ENCODE measurements around the gene SNN.

The SNN gene

DNA sequence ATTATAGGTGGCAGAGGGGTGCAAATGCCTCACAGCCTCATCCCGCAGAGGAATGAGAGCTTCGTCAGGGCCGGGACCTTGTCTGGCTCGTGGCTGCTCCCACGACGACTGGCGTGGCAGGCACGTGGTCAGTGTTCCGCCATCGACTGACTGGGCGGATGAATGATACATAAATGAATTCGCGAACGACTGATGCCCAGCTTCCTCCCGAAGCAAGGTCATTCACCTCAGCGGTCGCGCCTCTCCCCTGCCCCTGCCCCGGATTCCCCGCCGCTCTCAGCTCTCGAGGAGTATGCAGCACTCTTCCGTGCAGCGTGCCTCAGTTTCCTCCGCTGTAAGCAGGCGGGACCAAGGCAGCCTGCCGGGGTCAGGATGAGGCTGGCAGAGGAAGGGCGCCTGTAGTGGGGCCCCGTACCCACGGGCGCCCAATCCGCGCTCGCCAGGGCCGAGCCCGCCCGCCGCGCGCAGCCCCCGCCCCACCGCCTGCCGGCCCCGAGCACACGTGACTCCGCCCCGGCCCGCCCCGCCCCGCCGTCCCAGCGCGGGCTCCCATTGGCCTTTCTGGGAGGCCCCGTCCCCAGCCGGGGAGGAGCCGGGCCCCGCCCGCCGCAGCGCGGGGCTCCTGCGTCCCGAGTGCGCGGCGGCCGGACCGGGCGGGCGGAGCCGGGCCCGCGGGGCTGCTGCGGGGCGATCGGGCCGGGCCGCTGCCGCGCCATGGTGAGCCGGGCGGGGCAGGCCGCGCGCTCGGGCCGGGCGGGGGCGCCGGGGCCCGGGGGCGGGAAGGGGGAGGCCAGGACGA is at the start of gene SNN:
Gene SNN (plus strand): TSS at position 632 of the 799 bp plus-strand sequence. CDS start 7,605 bp downstream, outside the sequence.
- DNase-seq, result peak in 49 of 51 donors; percentile 19 to 93 (median 73)

GRCh38 chr16:11619327-11619851 is 48.9 kb upstream of the SNN start:
- DNase-seq, result peak in 1 of 51 donors; percentile 5

GRCh38 chr16:11620243-11621003 is 47.8 kb upstream of the SNN start:
- no peak for DNase-seq

DNA sequence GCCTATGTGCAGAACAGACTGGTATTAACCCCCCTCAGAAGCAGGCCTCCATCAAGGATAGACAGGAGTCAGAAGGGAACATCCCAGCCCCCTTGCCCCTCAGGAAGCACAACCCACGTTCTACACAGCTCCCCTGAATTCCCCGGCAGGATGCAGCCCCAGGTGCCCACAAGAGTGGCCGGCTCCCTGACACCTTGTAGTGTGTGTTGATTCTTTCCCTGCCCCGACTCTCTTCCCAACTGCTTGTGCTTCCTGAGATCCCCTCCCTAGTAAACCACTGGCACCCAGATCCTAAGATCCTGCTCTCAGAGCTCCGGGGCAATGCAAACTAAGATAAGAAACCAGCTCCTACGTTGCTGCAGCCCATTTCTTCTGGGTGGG is 46.7 kb upstream of the SNN start:
- no peak for DNase-seq

DNA sequence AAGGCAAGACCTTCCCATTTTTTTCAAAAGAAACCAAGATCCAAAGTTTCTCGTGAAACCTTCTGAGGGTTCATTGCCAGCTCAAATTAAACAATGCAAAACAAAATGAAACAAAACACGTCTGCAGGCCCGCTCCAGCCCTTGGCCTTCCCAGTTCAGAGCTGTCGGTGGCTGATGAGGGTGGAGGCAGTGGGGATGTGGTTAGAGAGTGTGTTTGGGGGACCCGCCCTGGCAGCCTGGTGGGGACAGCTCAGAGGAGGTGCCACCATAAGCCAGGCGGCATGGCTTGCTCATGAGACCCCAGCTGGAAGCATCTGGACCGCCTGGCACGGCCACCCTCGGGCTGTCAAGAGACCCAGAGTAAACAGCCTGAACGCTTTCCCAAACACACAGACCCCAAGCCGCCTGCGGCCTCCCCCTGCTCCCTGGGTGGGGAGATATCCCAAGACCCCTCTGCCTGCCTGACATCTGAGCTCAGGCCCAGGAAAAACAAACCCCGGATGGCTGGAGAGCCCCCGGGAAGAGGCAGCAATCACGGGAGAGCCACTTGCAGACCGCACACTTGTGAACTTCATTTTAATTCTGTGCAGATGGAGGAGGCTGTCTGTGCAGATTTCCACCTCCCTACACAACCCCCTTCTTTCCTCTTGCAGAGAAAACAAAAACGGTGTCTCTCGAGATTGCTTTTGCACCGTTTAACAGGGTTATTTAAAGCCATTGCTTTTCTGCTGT is 46.2 kb upstream of the SNN start:
- no peak for DNase-seq

- no peak for DNase-seq
Observed at GRCh38 chr16:11624205-11624604, 44.0 kb upstream of the SNN start.

GRCh38 chr16:11624636-11625607 is 43.3 kb upstream of the SNN start:
- no peak for DNase-seq

DNA sequence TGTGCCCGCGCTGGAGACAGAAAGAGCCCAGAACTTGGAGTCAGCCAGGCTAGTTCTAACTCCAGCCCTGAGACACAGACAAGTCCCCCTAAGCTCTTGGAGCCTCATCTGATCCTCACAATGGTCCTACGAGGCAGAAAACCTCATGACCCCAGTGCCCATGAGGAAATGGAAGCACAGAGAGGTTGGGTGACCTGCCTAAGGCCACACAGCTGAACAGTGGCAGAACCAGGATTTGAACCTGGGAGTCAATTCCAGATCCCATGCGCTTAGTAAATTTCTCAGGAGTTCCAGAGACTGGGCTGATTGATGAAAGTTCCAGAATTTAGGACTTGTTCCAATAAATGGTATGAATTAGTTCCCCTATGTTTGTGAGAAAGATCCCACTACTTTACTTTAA is 42.5 kb upstream of the SNN start:
- DNase-seq, result no peak

DNA sequence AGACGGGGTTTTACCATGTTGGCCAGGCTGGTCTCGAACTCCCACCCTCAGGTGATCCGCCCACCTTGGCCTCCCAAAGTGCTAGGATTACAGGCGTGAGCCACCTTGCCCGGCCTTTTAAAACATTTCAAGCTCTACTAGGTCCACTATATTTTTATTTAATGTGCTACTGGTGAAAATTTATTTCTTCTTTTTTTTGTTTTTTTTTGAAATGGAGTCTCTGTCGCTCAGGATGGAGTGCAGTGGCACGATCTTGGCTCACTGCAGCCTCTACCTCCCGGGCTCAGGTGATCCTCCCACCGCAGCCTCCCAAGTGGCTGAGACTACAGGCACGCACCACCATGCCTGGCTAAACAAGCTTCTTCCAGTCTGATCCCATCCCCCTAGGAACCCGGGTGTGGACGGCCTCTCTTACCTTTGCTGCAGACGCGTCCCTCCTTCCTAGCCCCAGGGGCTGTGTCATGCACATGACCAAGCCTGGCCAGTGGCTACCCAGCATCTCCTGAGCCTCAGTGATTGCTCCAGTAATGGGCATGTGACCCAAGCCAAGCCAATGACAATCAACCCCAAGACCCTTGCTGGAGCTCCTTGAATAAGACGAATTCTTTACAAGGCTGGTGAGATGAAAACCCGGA is 41.5 kb upstream of the SNN start:
- no peak for DNase-seq

- DNase-seq, result no peak
Observed at GRCh38 chr16:11627292-11627663, 41.0 kb upstream of the SNN start.

GRCh38 chr16:11627822-11628457 is 40.3 kb upstream of the SNN start:
- DNase-seq, result no peak

DNA sequence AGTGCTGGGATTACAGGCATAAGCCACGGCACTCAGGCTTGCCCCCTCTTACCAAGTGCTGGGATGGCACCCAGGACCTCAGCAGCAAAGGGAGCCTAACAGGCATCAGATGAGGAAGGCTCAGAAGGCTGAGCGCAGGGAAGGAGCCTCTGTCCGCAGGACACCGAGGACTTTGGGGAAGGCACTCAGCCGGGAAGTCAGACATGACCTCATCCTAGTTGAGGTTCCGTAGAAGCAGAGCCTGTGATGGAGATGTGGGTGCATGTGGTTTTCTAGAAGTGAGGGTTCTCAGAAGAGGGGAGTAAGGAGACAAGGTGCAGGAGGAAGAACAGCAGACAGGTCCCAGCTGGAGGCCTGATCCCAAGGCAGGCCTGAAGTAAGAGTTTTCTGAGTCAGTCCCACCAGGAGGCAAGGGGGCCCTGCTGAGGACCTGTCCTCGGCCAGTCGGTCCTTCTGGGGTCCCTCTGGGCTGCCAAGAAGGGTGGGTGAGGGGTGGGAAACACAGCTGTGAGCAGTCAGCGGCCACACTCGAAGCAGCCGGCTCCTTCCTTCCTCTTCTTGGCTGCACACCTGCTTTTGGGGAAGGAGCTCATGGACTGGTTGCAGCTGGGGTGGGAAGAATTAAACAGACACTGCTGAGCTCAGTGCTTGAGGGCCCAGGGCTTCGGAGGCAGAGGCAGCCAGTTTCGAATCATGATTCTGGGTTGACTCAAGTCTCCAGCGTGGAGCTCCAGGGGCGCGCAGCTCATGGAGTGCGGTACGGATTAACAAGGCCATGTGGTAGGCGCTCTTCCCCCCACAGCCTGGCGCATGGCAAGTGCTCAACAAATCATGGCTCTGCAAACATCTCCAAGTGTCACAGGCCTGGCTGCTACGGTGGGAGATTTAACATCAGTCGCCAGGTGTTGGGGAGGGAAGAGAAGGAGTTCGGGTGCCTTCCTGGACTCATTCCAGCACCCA is 38.9 kb upstream of the SNN start:
- peak in 7 of 51 donors; percentile 7 to 31 (median 13) for DNase-seq

GRCh38 chr16:11630046-11630767 is 38.0 kb upstream of the SNN start:
- DNase-seq, result no peak

GRCh38 chr16:11630768-11631056 is 37.5 kb upstream of the SNN start:
- DNase-seq, result no peak

- DNase-seq, result no peak
Observed at GRCh38 chr16:11631214-11631613, 37.0 kb upstream of the SNN start.

DNA sequence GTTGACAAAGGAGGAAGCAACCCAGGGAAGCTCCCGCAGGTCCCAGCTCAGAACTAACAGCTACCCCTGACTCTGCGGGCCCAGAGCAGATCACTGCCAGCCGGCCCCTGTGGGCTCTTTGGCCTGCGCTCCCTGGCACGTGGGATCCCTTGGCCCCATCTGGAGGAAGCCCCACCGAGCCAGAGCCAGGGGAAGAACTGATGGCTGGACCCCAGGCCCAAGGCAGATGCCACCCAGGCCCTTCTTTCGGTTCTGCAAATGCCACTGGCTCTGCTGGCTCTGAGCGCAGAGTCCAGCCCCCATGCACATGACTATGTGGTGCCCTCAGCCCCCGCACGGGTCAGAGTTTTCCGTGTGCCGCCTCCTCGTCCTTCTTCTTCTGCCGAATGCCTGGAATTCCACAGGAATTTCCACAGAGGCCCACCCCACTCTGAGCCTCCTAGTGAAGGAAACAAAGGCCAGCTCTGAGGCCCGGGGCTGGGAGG is 35.8 kb upstream of the SNN start:
- peak in 21 of 51 donors; percentile 9 to 47 (median 31) for DNase-seq

- no peak for DNase-seq
Observed at GRCh38 chr16:11633113-11633512, 35.1 kb upstream of the SNN start.

DNA sequence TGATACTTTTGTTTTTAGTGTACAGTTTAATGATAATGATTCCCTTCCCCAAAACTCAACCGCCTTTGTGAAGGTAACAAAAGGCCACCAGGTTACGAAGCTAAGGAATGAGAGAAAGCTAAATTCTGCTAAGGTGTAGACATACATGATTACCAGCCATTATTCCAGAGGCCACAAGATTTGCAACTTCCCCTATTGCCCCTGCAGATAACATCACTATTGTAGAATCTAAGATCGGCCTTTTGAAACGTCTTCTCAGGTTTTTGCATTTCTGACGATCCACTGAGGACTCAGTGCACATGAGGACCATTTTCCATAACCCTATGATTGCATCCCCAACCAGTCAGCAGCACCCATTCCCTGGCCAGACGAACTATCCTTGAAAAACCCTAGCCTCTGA is 33.9 kb upstream of the SNN start:
- no peak for DNase-seq
